Activated CD4-positive, alpha-beta T cell treated with anti-CD3 and anti-CD28 coated beads, Interleukin-2, amount 10 ng/mL, durations not matched to agents 24 days and 14 days (primary cell): ENCODE measurements around the gene IL37. TPM values are rescaled to one million over a fixed set of nuclear protein-coding genes. Genes with fewer than 3 reads are reported as not detected.

Experiments
- total RNA-seq: library from RNA; stranded (reverse); gene quantifications from 2 replicates; pipeline ENCODE4 v1.2.3, GENCODE V29; 2022

Gene IL37
- total RNA-seq, 1 donor from 2014 or later = not detected

Other genes starting within 250 kb of the IL37 start
- 0.24 TPM in 1 of 2 replicates, not detected in the other for gene NT5DC4, start 190.1 kb upstream of the IL37 start, total RNA-seq
- 17.8 and 17.9 TPM in 2 replicates for gene CKAP2L, start 146.6 kb upstream of the IL37 start, total RNA-seq
- gene IL1A, start 126.7 kb upstream of the IL37 start, total RNA-seq = 9.4 and 10.2 TPM in 2 replicates
- 0.33 and 0.92 TPM in 2 replicates for gene IL1B, start 74.4 kb upstream of the IL37 start, total RNA-seq
- gene IL36G, start 66.8 kb downstream of the IL37 start, total RNA-seq = not detected in 2 replicates
- gene IL36A, start 94.3 kb downstream of the IL37 start, total RNA-seq = 0.23 TPM in 1 of 2 replicates, not detected in the other
- not detected in 2 replicates for gene IL36B, start 141.7 kb downstream of the IL37 start, total RNA-seq
- not detected in 2 replicates for gene IL36RN, start 148.0 kb downstream of the IL37 start, total RNA-seq
- not detected in 2 replicates for gene IL1F10, start 156.8 kb downstream of the IL37 start, total RNA-seq
- gene IL1RN, start 216.4 kb downstream of the IL37 start, total RNA-seq = 3.0 and 3.3 TPM in 2 replicates